Upper lobe of left lung (tissue), 4 donors: Measurements from ENCODE around the gene APBB1IP.

ENCODE experiments used
- EP300 ChIP-seq, 4 donors: sonication (generic); formaldehyde crosslinking; IDR thresholded peaks; one replicate each; pipeline ENCODE4 v1.5.1; 2017; ENCODE audit warnings: antibody characterized with exemption in 4 of 4, control low read depth in 2 of 4
- POLR2A ChIP-seq, 4 donors: fragments of 450-650 bp; IDR thresholded peaks; one replicate each; pipeline ENCODE4 v1.5.1; 2016 to 2017; ENCODE audit warnings: antibody characterized with exemption in 4 of 4, mild to moderate bottlenecking in 2 of 4
- POLR2AphosphoS5 ChIP-seq, 2 donors: sonication (generic); formaldehyde crosslinking; IDR thresholded peaks; one replicate each; pipeline ENCODE4 v1.5.1; 2017; ENCODE audit warnings: antibody characterized with exemption in 2 of 2
- TF ChIP-seq, protein P1 (sequence below), 6 experiments: fragments of 450-650 bp in 4 of 6; fragments of 200-600 bp in 2 of 6; sonication (generic) in 2 of 6; IDR thresholded peaks; one replicate each; pipeline ENCODE4 v1.5.1; 2016 to 2019; ENCODE audit warnings: antibody characterized with exemption in 6 of 6

DNA sequence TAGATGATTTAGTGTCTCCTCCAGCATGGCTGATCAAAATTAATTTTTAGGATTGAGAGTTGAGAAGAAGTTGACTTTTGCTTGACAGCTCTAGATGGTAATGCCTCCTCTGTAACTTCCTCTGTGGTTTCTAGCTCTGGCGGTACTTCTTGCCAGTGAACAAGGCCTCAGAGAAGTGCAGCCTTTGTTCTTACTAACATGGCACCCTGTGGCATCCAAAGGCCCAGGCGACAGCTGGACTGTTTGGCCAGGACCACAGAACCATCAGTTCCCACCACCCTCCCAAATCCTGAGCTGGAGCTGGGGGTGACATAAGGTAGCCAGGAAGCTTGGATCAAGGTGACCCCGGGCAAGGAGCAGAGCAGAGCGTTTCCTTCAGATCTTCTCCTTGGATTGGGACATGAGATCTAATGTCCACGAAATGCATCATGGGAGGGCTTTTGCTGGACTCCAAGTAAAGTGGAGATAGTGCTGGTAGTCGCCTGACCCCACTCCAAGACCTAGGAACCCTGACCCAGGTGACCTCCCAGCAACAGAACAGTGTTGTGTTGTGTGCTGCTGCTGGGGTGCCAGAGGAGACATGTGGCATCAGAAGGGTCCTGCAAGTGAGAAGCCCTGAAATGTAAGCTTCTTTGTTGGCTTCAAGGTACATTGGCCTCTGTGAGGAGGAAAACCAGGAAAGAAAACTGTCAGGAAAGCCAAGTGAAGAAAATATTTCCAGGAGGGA, 41.8 kb downstream of the APBB1IP start:
- TF ChIP-seq, protein P1, sequence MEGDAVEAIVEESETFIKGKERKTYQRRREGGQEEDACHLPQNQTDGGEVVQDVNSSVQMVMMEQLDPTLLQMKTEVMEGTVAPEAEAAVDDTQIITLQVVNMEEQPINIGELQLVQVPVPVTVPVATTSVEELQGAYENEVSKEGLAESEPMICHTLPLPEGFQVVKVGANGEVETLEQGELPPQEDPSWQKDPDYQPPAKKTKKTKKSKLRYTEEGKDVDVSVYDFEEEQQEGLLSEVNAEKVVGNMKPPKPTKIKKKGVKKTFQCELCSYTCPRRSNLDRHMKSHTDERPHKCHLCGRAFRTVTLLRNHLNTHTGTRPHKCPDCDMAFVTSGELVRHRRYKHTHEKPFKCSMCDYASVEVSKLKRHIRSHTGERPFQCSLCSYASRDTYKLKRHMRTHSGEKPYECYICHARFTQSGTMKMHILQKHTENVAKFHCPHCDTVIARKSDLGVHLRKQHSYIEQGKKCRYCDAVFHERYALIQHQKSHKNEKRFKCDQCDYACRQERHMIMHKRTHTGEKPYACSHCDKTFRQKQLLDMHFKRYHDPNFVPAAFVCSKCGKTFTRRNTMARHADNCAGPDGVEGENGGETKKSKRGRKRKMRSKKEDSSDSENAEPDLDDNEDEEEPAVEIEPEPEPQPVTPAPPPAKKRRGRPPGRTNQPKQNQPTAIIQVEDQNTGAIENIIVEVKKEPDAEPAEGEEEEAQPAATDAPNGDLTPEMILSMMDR (IDR thresholded peaks at IDR 0.05): no peak
- no peak for TF ChIP-seq POLR2A (IDR thresholded peaks at IDR 0.05)
- TF ChIP-seq POLR2AphosphoS5 (IDR thresholded peaks at IDR 0.05): no peak
- TF ChIP-seq EP300 (IDR thresholded peaks at IDR 0.05): no peak
